GM19023 (cell line): ENCODE measurements around the gene FLACC1.
"Not testable (repeated sequence)": the region's sequence is repeated elsewhere in the genome, so short reads cannot be mapped to it uniquely, and the experiment has no call there.

Experiments used
- ATAC-seq: cut with Tn5 transposase; IDR thresholded peaks from one replicate; pipeline ENCODE4 v1.9.1; 2021; ENCODE audit warnings: mild to moderate bottlenecking, moderate library complexity; ENCODE audit not compliant: unreplicated experiment

Gene FLACC1

DNA sequence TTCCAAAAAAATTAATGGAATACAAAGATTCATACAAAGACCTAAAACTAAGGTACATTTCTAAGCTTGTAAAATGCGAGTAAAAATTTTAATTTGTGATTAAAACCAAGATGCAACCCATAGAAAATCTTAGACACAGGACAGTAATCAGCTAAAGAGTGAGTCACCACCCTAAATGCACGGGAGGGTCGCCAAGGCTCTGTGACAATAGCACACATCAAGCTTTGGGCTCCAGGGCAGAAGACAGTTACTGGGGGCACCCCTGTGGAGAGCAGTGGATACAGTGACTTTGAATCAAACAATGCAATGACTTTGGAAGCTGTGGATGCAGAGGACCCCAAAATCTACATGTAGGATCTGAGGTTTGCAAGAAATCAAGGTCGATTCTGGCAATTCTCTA is 7.5 kb downstream of the FLACC1 start:
- no peak for ATAC-seq

DNA sequence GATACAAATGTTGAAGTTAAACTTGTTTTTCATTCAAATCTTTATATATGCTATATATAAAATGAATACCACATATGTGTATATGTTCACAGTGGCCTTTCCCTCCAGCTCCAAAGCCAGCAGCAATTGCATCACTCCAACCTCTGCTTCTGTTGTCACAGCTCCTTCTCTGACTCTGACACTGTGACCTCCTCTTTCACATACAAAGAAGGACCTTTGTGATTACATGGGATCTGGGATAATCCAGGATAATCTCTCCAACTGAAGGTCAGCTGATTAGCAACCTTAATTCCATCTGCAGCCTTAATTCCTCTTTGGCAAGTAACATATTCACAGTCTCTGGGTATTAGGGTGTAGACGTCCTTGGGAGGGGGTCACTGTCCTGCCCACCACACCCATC is 8.4 kb downstream of the FLACC1 start:
- ATAC-seq: no peak

DNA sequence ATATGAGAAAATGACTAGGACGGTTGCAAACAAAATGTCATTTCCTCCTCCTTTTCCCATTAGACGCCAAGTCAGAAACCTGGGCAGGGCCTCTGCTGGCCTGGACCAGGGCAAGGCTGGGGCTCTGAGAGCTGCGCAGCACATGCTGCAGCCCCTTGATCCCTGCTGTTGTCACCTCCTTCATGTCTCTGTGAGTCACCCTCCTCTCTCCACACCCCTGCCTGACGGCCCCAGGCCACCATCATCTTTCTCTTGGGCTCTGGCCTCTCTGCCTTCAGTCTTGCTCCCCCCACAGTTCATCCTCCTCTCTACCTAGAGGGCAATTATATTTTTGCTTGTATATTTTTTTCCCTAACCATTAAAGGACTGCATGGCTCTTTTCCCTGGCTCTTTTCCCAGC is 10.0 kb downstream of the FLACC1 start:
- ATAC-seq: no peak

DNA sequence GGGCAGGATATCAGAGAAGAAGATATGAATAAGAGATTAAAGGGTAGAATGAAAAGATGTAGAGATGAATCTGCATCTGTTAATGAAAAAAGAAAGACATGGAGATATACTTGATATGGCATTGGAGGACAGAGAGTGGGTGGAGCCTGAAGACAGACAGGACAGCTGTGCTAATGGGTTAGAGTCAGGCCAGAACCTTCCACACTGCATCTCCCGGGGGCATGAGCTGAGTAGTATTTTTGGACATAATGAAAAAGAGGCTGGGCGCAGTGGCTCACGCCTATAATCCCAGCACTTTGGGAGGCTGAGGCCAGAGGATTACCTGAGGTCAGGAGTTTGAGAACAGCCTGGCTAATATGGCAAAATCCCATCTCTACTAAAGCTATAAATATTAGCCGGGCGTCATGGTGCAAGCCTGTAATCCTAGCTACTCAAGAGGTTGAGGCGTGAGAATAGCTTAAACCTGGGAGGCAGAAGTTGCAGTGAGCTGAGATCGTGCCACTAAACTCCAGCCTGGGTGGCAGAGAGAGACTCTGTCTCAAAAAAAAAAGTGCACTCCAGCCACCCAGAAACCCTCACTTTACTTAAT is 11.4 kb downstream of the FLACC1 start:
- ATAC-seq: no peak

DNA sequence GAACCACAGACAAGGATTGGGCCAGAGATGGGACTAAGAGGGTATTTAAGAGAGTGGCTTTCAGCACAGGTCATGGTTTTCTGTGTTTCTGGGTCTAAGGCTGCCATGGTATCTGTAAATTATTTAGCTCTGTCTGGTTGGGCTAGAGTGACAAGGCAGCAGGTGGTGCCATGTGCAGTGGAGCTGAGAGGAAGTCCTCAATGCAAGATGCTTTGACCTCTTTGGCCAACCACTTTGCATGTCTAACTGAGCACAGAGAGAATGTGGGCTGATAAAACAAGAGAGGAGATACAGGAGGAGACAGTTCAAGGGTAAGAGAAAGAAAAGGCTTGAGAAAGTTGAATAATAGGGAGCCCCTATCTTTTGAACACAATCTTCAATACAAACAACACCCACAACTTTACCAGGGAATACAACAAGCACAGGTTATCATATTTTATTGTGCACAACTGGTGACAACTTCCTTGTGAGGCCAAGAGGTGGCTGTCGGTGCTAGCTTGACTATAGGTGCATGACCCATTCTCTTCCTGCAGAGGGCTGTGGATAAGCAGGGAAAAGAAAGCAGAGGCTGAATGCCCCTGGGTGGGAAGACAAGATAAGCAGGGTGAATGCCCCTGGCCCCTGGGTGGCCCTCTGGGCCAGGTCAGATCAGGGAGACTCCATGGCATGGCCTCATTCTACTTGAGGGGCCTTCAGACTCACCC is 12.3 kb downstream of the FLACC1 start:
- peak; percentile 93 for ATAC-seq

DNA sequence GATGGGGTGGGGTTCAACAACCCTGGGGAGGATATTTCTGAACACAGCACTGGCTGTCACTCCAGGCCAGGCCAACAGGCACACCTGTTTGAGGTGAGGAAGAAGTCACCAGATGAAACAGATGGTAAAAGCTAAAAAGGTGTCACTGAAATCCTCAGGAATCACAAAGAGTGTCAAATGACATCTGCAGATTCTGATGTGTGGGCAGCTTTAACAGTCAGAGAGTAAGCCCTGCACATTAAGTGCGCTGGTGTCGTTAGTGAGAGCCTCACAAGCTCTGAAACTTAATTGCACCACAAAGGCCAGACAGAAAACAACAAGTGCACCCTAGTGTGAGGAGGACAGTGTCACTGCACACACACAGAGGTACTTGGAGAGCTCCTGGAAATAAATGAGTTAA is 13.6 kb downstream of the FLACC1 start:
- no peak for ATAC-seq

DNA sequence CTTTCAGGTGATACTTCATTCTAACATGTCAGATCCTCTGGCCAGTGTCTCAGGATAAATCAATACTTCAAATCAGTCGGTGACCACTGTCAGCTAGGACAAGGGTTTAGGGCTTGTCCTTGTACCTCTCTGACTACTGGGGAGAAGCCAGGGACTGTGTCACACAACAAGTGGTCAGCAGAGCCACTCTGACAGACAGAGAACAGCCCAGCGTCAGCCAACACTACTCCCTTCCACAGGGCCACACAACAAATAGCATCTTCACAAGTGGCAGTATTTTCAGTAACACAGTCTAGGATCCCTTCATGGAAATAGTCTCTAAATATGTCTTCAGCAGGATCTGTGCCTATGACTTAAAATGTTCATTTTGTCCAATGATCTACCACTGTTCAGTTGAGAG is 14.2 kb downstream of the FLACC1 start:
- no peak for ATAC-seq

DNA sequence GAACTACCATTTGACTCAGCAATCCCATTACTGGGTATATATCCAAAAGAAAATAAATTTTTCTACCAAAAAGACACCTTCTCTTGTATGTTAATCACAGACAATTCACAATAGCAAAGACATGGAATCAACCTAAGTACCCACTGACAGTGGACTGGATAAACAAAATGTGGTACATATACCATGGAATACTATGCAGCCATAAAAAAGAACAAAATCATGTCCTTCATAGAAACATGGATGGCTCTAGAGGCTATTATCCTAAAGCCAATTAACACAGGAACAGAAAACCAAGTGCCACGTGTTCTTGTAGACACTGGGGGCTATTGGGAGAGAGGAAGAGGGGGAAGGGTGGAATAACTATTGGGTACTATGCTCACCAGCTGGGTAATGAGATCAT is 27.7 kb downstream of the FLACC1 start:
- no peak for ATAC-seq

DNA sequence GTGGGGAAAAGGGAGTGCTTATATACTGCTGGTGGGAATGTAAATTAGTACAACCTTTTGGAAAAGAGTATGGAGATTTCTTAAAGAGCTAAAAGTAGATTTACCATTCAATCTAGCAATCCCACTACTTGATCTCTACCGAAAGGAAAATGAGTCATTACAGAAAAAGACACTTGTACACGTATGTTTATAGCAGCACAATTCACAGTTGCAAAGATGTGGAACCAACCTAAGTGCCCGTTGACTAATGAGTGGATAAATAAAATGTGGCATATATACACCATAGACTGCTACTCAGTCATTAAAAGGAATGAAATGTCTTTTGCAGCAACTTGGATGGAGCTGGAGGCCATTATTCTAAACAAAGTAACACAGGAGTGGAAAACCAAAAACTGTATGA is 29.5 kb downstream of the FLACC1 start:
- ATAC-seq: no peak

DNA sequence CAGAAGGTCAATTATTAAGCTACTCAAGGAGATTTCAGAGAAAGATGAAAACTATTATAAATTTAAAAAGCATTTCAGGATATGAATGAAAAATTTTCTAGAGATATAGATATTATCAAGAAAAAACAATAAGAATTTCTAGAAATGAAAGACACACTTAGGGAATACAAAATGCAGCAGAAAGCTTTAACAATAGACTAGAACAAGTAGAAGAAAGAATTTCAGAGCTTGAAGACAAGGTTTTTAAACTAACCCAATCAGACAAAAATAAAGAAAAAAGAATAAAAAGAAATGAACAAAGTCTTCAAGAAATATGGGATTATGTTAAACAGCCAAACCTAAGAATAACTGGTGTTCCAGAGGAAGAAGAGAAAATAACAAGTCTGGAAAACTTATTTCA is 34.4 kb downstream of the FLACC1 start:
- ATAC-seq: no peak

DNA sequence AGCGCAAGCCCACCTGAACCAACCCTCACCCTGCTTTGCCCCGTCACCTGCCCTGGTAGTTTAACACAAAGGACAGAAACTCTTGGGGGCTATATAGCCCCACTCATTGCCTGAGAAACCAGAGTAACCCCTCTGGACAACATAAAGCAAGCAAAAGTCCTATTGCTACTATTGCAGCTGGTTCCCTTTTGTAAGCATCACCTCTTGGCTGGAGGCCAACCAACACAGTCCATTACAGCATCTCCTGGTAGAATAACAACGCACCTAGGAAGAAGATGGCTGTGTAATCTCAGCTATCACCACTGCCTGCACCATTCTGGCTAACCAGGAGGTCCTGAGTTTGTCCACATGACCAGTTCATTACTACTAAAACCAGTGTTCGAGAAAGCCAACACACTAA is 36.4 kb downstream of the FLACC1 start:
- no peak for ATAC-seq

DNA sequence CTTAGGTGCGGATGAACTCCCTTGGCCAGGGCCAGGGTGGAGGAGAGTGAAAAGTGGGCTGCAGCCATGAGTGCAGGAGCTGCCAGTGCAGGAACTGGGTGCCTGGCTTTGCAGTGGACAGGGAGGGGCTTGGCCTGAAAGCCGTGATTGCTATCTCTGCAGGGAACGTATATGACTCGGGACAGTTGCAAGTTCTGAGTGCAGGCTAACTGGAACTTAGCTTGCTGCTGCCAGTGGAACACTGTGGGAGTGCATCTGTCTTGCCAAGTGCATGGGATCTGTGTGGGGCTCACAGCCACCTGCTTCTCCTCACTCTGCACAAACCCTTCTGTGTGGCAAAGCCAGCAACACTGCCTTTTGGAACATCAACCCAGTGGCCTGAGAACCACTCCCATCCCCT is 36.9 kb downstream of the FLACC1 start:
- ATAC-seq: no peak

DNA sequence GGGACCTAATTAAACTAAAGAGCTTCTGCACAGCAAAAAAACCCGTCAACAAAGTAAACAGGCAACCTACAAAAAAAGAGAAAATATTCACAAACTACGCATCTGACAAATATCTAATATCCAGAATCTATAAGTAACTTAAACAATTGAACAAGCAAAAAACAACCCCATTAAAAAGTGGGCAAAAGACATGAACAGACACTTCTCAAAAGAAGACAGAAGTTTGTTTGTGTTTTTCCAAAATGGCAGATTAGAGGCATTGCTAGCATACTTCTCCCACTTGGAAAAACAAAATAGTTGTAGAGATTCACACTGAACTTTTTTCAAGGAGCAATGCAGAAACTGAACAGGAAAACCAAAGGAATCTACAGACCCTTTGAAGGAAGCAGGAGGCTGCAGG is 37.6 kb downstream of the FLACC1 start:
- ATAC-seq: no peak

DNA sequence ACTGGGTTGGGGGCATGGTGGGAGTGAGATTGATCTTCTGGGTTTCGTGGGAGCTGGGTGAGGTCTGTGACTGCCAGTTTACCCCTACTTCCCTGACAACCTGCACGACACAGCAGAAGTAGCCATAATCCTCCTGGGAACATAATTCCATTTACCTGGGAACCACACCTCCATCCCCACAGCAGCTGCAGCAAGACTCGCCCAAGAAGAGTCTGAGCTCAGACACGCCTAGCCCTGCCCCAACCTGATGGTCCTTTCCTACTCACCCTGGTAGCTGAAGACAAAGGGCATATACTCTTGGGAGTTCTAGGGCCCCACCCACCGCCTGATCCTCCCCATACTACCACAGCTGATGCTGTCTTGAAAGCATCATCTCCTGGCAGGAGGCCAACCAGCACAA is 43.8 kb downstream of the FLACC1 start:
- no peak for ATAC-seq

DNA sequence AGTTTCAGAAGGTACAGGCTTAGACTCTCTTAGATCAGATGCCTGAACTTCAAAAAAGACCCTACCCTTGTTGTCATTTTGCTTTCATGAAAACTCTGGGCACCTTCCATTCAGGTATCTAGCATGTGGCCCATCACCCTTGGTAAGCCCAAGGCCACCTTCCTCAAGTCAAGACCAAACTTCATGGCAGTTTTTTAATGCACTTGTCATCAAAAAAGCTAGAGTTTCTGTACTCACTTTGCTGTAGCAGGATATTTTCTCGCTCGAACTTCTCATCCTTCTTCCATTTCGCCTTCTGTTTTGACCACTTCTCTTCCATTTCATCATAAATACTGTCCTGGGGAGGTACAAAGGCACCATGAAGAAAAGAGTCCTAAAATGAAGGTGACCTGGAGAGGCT is 48.2 kb downstream of the FLACC1 start:
- no peak for ATAC-seq

DNA sequence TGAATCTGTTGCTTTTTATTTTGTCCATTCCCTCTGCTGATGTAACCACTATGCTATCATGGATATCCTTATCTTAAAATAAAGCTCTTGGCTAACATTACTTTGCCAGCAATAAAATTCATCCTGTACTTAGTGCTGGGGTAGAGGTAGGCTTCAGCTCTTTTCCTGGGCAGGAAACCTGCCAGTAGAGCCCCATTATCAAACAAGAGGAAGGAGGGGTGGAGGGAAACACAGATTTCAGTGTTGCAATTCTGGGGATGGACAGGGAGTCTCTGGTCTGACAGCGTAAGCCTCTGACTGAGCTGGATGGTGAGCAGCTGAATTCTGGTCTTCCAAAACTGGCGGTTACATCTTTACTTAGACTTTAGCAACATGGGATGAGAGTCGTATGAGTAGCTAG is 49.3 kb downstream of the FLACC1 start:
- ATAC-seq: no peak

DNA sequence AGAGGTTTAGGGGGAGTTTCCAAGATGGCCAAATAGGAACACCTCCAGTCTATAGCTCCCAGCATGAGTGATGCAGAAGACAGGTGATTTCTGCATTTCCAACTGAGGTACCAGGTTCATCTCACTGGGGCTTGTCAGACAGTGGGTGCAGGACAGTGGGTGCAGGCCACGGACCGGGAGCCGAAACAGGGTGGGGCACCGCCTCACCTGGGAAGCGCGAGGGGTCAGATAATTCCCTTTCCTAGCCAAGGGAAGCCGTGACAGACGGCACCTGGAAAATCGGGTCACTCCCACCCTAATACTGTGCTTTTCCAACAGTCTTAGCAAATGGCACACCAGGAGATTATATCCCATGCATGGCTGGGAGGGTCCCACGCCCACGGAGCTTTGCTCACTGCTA is 57.2 kb downstream of the FLACC1 start:
- ATAC-seq: not testable (repeated sequence)

DNA sequence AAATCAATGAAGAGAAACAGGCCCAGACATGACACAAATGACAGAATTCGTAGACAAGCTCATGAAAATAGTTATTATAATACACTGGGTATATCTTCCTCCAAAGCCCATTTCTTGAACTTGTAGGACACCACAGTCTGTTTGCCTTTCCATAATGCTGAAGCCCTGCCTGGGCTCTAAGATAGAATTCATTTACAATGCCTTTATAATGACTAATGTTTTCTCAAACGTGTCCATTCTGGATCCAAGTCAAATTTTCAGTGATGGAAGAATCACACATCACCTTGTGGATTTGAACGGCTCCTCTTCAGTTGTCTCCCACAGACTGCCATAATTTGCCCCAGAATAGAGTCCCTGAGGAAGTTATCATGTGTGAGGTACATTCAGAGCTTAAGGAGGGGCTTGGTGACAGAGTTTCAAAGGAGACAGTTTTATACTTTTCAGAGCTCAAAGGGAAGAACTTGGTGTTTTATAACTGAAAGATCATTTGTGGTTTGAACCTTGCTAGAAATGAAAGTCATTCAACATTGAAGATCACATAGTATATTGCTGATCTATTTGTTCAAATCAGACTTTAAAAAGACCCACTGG is 58.6 kb downstream of the FLACC1 start:
- ATAC-seq: no peak

DNA sequence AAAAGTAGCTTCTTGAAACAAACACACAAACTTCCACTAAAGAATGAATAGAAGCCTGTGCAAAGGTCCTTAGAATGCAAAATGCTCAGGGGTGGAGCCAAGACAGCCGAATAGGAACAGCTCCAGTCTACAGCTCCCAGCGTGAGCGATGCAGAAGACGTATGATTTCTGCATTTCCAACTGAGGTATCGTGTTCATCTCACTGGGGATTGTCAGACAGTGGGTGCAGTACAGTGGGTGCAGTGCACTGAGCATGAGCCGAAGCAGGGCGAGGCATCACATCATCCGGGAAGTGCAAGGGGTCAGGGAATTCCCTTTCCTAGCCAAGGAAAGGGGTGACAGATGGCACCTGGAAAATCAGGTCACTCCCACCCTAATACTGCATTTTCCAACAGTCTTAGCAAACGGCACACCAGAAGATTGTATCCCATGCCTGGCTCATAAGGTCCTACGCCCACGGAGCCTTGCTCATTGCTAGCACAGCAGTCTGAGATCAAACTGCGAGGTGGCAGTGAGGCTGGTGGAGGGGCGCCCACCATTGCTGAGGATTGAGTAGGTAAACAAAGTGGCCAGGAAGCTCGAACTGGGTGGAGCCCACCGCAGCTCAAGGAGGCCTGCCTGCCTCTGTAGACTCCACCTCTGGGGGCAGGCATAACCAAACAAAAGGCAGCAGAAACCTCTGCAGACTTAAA is 66.5 kb downstream of the FLACC1 start:
- not testable (repeated sequence) for ATAC-seq

DNA sequence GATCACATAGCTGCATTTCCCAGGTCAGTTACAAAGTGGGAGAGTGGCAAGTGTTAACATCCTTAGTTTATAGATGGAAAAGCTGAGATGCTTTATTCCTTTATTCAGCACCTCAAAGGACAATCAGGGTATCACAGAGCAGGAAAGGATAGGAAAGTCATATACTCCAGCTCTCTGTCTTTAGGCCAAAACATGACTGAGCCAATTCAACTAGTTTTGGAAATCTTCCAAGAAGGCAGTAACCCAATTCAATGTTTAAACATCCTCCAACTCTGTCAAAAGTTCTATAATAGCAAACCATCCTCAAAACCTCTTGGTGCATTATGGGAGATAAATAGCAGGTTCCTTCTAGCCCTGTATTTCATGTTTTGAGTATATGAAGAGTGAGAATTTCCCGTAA is 71.6 kb downstream of the FLACC1 start:
- ATAC-seq: no peak

DNA sequence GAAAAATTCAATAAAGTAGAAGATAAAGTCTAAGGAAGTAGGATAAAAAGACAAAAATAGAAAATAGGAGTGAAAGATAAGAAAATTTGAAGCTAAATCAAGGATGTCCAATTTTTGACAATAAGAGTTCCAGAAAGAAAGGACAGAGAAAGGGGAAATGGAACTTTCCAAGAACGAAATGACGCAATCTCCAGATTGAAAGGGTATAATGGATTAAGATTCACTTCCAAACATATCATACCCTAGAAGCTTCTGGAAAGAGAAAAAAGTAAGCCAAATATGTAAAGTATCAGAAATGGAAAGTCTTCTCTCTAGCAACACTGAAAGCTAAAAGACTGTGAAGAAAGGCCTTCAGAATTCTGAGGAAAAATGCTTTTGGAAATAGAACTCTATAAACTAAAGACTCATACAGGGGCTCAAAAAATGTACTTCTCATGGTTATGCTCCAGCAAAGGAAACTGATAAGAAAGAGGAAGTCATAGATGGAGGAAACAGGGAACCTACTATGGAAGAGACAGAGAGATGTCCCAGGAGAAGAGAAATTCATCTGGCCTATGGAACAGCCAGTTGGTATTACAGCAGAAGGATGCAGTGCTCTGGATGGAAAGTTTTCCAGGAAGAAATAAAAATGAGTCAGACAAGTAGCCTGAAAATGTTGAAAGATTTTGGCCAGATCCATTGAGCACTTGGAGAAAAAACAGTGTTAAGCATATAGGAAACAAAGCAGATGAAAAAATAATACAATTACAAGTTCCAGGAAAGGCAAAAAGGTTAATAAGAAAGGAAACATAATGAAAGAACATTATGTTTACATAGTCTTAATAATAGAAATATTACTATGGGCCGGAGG is 76.7 kb downstream of the FLACC1 start:
- ATAC-seq: no peak
